ENCODE data around the gene RGS17. TPM values are rescaled to one million over a fixed set of nuclear protein-coding genes. Genes with fewer than 3 reads are reported as not detected.

The RGS17 gene
- total RNA-seq, 1 donor from 2014 or later: not detected

DNA sequence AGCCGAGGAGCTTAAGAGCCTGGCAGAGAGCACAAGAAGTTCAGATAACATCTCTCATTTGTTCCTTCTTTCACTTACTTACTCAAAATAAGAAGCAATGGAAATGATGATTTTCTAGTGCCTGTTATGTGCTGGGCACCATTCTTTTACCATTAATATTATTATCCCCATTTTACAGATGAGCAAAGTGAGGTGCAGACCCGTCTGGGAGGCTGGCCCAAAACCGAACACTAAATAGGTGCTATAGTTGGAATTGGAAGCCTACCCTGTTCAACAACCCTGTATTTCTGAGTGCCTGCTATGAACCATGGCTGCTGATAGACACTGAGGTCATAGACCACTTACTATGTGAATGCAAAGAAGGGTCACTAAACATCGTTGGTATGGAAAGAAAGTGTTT is 103.6 kb downstream of the RGS17 start:
- no peak overlapping the region for H3K27ac ChIP-seq
- TF ChIP-seq, protein P1, sequence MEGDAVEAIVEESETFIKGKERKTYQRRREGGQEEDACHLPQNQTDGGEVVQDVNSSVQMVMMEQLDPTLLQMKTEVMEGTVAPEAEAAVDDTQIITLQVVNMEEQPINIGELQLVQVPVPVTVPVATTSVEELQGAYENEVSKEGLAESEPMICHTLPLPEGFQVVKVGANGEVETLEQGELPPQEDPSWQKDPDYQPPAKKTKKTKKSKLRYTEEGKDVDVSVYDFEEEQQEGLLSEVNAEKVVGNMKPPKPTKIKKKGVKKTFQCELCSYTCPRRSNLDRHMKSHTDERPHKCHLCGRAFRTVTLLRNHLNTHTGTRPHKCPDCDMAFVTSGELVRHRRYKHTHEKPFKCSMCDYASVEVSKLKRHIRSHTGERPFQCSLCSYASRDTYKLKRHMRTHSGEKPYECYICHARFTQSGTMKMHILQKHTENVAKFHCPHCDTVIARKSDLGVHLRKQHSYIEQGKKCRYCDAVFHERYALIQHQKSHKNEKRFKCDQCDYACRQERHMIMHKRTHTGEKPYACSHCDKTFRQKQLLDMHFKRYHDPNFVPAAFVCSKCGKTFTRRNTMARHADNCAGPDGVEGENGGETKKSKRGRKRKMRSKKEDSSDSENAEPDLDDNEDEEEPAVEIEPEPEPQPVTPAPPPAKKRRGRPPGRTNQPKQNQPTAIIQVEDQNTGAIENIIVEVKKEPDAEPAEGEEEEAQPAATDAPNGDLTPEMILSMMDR (IDR thresholded peaks at IDR 0.05): no peak
- H3K27me3 ChIP-seq: no peaks in the 10 kb centered on the region
- no peaks in the 10 kb centered on the region for H3K9me3 ChIP-seq
- H3K4me3 ChIP-seq: no peak overlapping the region
- no peak for DNase-seq (ENCODE audit: low spot score in 2 of 2)
- H3K36me3 ChIP-seq: no peaks in the 10 kb centered on the region
- intact Hi-C loops (cut with DNase I): no loop called here
- peaks cover 0 to 4% of the 10 kb centered on the region in 2 donors for H3K4me1 ChIP-seq

DNA sequence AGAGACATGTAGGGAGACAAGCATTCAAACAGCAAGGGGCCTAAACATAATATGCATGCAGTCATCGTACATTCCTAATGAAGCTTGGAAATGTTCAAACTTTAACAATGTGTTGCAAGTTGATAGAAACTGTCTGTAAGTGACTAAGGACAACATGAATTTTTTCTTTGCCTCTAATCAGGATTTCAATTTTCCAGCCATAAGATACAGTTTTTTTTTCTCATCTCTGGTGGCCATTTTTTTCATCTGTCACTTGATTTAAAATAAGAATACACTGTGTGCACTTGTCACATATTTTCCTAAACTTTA is 106.4 kb downstream of the RGS17 start:
- H3K9me3 ChIP-seq: no peaks in the 10 kb centered on the region
- intact Hi-C loops (cut with DNase I): loop anchor here (1.0 to 5.0 kb wide), 3 partner anchors 42 to 277 kb away; partner anchors contain the start of gene FBXO5
- no peaks in the 10 kb centered on the region for H3K27me3 ChIP-seq
- no peak overlapping the region for H3K27ac ChIP-seq
- H3K4me3 ChIP-seq: no peak overlapping the region
- TF ChIP-seq, protein P1 (IDR thresholded peaks at IDR 0.05): no peak
- H3K4me1 ChIP-seq: no peaks in the 10 kb centered on the region
- no peaks in the 10 kb centered on the region for H3K36me3 ChIP-seq
- DNase-seq (ENCODE audit: low spot score in 2 of 2): no peak

DNA sequence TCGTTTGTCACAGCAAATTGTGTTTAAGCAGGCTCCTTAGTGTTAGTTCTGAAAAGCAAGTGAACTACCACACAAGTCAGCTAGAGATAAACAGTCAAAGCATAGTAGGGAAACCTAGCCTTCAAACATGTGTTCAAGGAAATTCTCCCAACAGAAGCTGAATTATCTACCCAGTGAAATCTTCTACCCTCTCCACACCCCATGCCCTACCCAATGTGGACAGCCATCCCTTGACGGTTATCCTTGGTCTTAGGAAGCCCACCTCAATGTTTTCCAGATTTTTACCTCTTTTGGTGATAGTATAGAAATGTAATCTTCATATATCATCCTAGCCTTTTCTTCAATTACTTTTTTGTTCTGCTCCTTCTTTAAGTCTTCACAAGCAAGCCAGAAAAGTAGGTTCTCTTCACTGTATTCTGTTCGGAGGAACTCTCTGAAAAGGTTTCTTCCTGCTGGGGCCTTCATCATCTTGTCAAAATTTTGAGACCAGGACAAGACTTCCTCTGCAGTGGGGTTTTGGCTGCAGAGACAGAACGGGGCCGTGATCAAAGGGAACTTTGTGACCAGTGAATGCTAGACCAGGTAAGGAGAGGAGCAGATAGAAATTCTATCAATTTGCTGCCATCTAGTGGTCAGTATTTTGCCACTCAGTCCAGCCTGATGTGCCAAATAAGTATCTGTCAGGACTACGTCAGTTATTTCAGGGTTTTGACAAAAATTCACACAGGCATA is 106.9 kb downstream of the RGS17 start:
- H3K4me3 ChIP-seq: no peak overlapping the region

DNA sequence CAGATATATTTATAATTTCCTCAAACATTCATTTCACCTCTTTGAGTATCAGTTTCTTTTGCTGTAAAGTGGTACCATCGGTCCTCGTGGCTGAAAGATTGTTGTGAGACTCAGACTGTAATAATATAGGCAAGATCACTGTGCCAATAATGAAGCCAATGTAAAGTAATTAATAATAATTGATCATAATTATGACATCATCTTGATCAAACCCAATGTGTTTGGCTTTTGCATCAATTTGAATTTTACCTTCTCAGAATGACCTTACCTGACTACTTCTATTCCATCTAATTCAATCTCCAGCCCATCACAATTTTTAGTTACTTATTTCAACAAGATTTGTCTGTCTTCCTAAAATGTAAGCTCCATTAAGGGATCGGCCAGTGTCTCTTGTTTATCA is 112.7 kb downstream of the RGS17 start:
- DNase-seq (ENCODE audit: low spot score in 2 of 2): no peak
- Histone ChIP-seq H3K9me3 (no peaks in the 10 kb centered on the region), H3K27me3 (no peaks in the 10 kb centered on the region), H3K36me3 (no peaks in the 10 kb centered on the region), H3K4me3 (no peak overlapping the region), H3K27ac (no peak overlapping the region), H3K4me1 (no peaks in the 10 kb centered on the region)
- TF ChIP-seq, protein P1 (IDR thresholded peaks at IDR 0.05): no peak
- intact Hi-C loops (cut with DNase I): no loop called here

More for the DNA sequence above, 106.9 kb downstream of the RGS17 start:
- H3K36me3 ChIP-seq: no peaks in the 10 kb centered on the region
- H3K9me3 ChIP-seq: no peaks in the 10 kb centered on the region
- H3K4me1 ChIP-seq: no peaks in the 10 kb centered on the region
- H3K27me3 ChIP-seq: no peaks in the 10 kb centered on the region
- DNase-seq (ENCODE audit: low spot score in 2 of 2): no peak
- TF ChIP-seq, protein P1 (IDR thresholded peaks at IDR 0.05): peak; percentile 50 to 78 (median 69)
- intact Hi-C loops (cut with DNase I): loop anchor here (1.0 to 5.0 kb wide), 3 partner anchors 42 to 277 kb away; partner anchors contain the start of gene FBXO5
- no peak overlapping the region for H3K27ac ChIP-seq

DNA sequence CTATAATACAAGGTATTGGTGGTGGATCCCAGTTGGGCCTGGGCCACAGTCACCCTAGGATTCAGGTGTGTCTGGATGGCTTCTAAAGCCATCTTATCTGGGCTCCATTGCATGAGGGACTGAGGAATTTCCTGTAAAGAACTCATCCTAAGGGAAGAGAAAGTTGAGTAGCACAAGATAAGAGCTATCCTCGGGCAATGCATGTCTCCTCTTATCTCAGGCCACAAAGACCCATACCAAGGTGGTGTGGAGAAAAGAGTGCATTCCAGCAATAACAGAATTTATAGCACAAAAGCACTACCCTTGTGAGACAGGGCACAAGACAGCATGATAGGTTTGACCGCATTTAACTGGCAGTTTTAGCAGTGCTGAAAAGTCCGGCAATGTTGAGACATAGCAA is 114.2 kb downstream of the RGS17 start:
- DNase-seq (ENCODE audit: low spot score in 2 of 2): no peak
- Histone ChIP-seq H3K4me3 (no peak overlapping the region), H3K36me3 (no peaks in the 10 kb centered on the region), H3K27me3 (no peaks in the 10 kb centered on the region), H3K4me1 (no peaks in the 10 kb centered on the region), H3K27ac (no peak overlapping the region), H3K9me3 (no peaks in the 10 kb centered on the region)
- TF ChIP-seq, protein P1 (IDR thresholded peaks at IDR 0.05): no peak
- intact Hi-C loops (cut with DNase I): no loop called here
